Endodermal cell (in vitro differentiated cells): ENCODE data around the gene AFF3. TPM values are rescaled to one million over a fixed set of nuclear protein-coding genes. Genes with fewer than 3 reads are reported as not detected.

Source experiments
- DNase-seq: peaks from one replicate; pipeline ENCODE4 v3.0.0-alpha.2; 2017
- H3K27ac ChIP-seq: 2 replicates; pipeline ENCODE4 v1.5.1; 2013; ENCODE audit warnings: mild to moderate bottlenecking, low read depth, low read length, moderate library complexity
- H3K27me3 ChIP-seq: 2 replicates; pipeline ENCODE4 v1.6.1; 2013; ENCODE audit warnings: mild to moderate bottlenecking, low read length, moderate library complexity; ENCODE audit not compliant: insufficient read depth, control insufficient read depth, poor library complexity, severe bottlenecking
- H3K36me3 ChIP-seq: 2 replicates; pipeline ENCODE4 v1.7.0; 2013; ENCODE audit warnings: mild to moderate bottlenecking, low read length, moderate library complexity; ENCODE audit not compliant: control insufficient read depth, insufficient read depth
- H3K4me1 ChIP-seq: one replicate; pipeline ENCODE4 v1.7.0; 2013; ENCODE audit warnings: low read length; ENCODE audit not compliant: control insufficient read depth, insufficient read depth
- H3K4me3 ChIP-seq: 2 replicates; pipeline ENCODE4 v1.5.1; 2013; ENCODE audit warnings: mild to moderate bottlenecking, low read length, moderate library complexity
- H3K9ac ChIP-seq: 2 replicates; pipeline ENCODE4 v1.6.1; 2013; ENCODE audit warnings: mild to moderate bottlenecking, low read length, moderate library complexity; ENCODE audit not compliant: poor library complexity, severe bottlenecking; ENCODE audit errors: extremely low read depth
- H3K9me3 ChIP-seq: 2 replicates; pipeline ENCODE4 v1.6.1; 2013; ENCODE audit warnings: mild to moderate bottlenecking, low read length, moderate library complexity; ENCODE audit not compliant: control insufficient read depth
- H3K27ac Mint-ChIP-seq: 2 replicates; pipeline ENCODE4 v1.8.0; 2020; ENCODE audit warnings: mixed read lengths
- H3K27me3 Mint-ChIP-seq: 2 replicates; pipeline ENCODE4 v1.8.0; 2021; ENCODE audit warnings: mild to moderate bottlenecking, mixed read lengths; ENCODE audit not compliant: insufficient read depth
- H3K36me3 Mint-ChIP-seq: 2 replicates; pipeline ENCODE4 v1.8.0; 2020; ENCODE audit warnings: low read depth, mixed read lengths
- H3K4me1 Mint-ChIP-seq: 2 replicates; pipeline ENCODE4 v1.8.0; 2020; ENCODE audit warnings: mixed read lengths
- H3K4me3 Mint-ChIP-seq: 2 replicates; pipeline ENCODE4 v1.8.0; 2020; ENCODE audit warnings: mild to moderate bottlenecking, moderate library complexity, mixed read lengths
- H3K9me3 Mint-ChIP-seq: 2 replicates; pipeline ENCODE4 v1.8.0; 2020; ENCODE audit warnings: mild to moderate bottlenecking, mixed read lengths
- WGBS, 2 experiments: methylation state at CpG; one replicate each; pipeline versions ENCODE4 v1.1.5 to v1.1.7; 2013; ENCODE audit warnings: missing lambda C conversion rate in 2 of 2, mixed read lengths in 1 of 2; ENCODE audit not compliant: insufficient coverage in 1 of 2, insufficient read length in 1 of 2; 5-methylcytosine and 5-hydroxymethylcytosine counted together
- total RNA-seq, 2 donors: library from RNA; stranded (reverse); fragmentation: NEBNext Ultra II Directional in 1 of 2; extraction: Animal tissue kit (Norgen Biotek cat#: 25700) in 1 of 2; gene quantifications; 2 replicates in 1 of 2; 3 replicates in 1 of 2; pipeline ENCODE4 v1.2.1, GENCODE V29; 2021
- TF ChIP-seq, protein P1 (sequence below): fragments of 200-600 bp; sonication (generic); conservative IDR thresholded peaks from 2 replicates; pipeline ENCODE4 v1.5.0; 2021; ENCODE audit warnings: antibody characterized with exemption, mild to moderate bottlenecking

The AFF3 gene
- total RNA-seq, 2 donors from 2014 or later = 0.62 to 0.73 TPM

- Histone ChIP-seq H3K4me1 (peaks cover 9% of the 10 kb centered on the region), H3K4me3 (no peak overlapping the region), H3K36me3 (no peaks in the 10 kb centered on the region), H3K9me3 (no peaks in the 10 kb centered on the region), H3K9ac (no peak overlapping the region), H3K27ac (no peak overlapping the region), H3K27me3 (no peaks in the 10 kb centered on the region)
- peaks cover 36% of the 10 kb centered on the region for H3K27me3 Mint-ChIP-seq
- TF ChIP-seq, protein P1, sequence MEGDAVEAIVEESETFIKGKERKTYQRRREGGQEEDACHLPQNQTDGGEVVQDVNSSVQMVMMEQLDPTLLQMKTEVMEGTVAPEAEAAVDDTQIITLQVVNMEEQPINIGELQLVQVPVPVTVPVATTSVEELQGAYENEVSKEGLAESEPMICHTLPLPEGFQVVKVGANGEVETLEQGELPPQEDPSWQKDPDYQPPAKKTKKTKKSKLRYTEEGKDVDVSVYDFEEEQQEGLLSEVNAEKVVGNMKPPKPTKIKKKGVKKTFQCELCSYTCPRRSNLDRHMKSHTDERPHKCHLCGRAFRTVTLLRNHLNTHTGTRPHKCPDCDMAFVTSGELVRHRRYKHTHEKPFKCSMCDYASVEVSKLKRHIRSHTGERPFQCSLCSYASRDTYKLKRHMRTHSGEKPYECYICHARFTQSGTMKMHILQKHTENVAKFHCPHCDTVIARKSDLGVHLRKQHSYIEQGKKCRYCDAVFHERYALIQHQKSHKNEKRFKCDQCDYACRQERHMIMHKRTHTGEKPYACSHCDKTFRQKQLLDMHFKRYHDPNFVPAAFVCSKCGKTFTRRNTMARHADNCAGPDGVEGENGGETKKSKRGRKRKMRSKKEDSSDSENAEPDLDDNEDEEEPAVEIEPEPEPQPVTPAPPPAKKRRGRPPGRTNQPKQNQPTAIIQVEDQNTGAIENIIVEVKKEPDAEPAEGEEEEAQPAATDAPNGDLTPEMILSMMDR = no peak
- no peaks in the 10 kb centered on the region for H3K36me3 Mint-ChIP-seq
- no peaks in the 10 kb centered on the region for H3K9me3 Mint-ChIP-seq
- 94 to 100% methylated on average over 2 to 4 of the region's 4 CpGs for WGBS, 2 experiments
- no peak for DNase-seq
- no peak overlapping the region for H3K27ac Mint-ChIP-seq
- peaks cover 32% of the 10 kb centered on the region for H3K4me1 Mint-ChIP-seq
- no peak overlapping the region for H3K4me3 Mint-ChIP-seq
Measured at GRCh38 chr2:100184055-100184737, 41.8 kb upstream of the AFF3 start.

DNA sequence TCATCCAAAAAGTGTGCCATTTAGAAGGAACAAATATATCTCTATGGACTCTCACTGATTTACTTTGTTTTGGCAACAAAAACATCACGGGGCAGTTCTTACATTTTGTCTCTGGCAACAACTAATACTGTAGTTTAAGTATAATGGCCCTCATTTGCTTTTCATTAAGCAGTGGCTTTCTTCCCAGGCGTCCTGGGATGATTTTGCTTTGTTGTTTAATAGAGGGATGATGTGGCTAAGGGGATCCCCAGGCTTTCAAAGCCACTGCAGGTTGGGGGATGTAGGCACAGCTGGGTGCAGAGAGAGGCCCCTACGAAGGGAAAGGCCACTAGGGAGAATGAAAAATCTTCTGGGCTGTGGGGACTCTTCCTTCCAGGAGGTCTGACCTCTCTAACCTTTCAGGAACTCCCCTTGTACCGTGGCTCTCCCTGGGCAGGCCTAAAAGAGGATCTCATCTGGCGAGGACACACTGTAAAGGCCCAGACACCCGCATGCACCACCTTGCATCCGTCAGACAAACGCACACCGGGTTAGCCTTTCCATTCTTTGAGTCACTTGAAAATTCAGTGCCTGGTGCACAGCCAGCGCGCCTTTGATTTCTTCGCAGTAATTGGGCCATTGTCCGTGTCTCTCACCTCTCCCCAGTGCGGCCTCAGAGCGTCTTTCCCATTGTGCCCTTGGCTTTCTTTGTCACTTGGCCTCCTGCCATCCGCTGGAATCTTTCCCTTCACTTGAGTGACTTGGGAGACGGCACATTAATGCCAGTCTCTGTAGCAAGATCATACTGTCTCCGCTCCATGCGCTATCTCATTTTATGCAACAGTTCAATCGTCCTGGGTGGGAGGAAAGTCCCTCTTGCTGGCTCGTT lies 40.3 kb upstream of the AFF3 start:
- no peak overlapping the region for H3K9ac ChIP-seq
- no peaks in the 10 kb centered on the region for H3K9me3 Mint-ChIP-seq
- peaks cover 36% of the 10 kb centered on the region for H3K27me3 Mint-ChIP-seq
- no peaks in the 10 kb centered on the region for H3K36me3 ChIP-seq
- DNase-seq = peak; percentile 82
- 31 to 39% methylated on average over 18 to 21 of the region's 21 CpGs for WGBS, 2 experiments
- no peaks in the 10 kb centered on the region for H3K36me3 Mint-ChIP-seq
- H3K4me3 Mint-ChIP-seq = no peak overlapping the region
- TF ChIP-seq, protein P1 = no peak
- peaks cover 9% of the 10 kb centered on the region for H3K4me1 ChIP-seq
- H3K4me1 Mint-ChIP-seq = peaks cover 34% of the 10 kb centered on the region
- H3K27me3 ChIP-seq = no peaks in the 10 kb centered on the region
- H3K27ac ChIP-seq = peak overlapping the region; percentile 42
- no peaks in the 10 kb centered on the region for H3K9me3 ChIP-seq
- no peak overlapping the region for H3K4me3 ChIP-seq
- no peak overlapping the region for H3K27ac Mint-ChIP-seq

DNA sequence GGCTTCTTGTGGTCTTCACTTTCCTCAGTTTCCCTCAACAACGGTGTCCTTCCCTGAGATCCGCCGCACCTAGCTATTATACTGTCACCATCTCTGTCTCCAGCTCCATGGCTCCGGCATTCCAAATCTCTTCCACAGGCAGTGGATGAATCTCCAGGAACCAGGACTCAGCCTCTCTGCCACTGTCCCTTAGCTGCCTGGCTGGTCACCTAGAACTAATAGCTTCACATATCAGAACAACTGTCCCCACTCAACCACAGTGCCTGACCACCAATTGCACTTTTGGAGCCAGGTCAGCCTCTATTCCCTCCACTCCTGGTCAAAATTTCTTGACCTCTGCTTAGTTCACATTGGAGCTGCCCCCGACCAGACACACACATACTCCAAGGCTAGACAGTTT lies 38.1 kb upstream of the AFF3 start:
- H3K27me3 ChIP-seq = peaks cover 8% of the 10 kb centered on the region
- 93 to 100% methylated on average over 1 to 5 of the region's 5 CpGs for WGBS, 2 experiments
- no peak overlapping the region for H3K4me3 Mint-ChIP-seq

More for the DNA sequence above, 38.1 kb upstream of the AFF3 start:
- peaks cover 40% of the 10 kb centered on the region for H3K4me1 Mint-ChIP-seq
- H3K36me3 Mint-ChIP-seq = no peaks in the 10 kb centered on the region
- DNase-seq = no peak
- no peak overlapping the region for H3K4me3 ChIP-seq
- peaks cover 30% of the 10 kb centered on the region for H3K27me3 Mint-ChIP-seq
- TF ChIP-seq, protein P1 = no peak
- no peak overlapping the region for H3K27ac ChIP-seq
- H3K9ac ChIP-seq = no peak overlapping the region
- H3K36me3 ChIP-seq = no peaks in the 10 kb centered on the region
- no peaks in the 10 kb centered on the region for H3K9me3 ChIP-seq
- no peak overlapping the region for H3K27ac Mint-ChIP-seq
- H3K4me1 ChIP-seq = peaks cover 9% of the 10 kb centered on the region
- no peaks in the 10 kb centered on the region for H3K9me3 Mint-ChIP-seq
